ENCODE data around the gene RNGTT. TPM values are rescaled to one million over a fixed set of nuclear protein-coding genes. Genes with fewer than 3 reads are reported as not detected.

RNGTT gene
- total and polyA plus RNA-seq, 8 donors, result 1.7 to 6.1 (median 2.9) TPM

DNA sequence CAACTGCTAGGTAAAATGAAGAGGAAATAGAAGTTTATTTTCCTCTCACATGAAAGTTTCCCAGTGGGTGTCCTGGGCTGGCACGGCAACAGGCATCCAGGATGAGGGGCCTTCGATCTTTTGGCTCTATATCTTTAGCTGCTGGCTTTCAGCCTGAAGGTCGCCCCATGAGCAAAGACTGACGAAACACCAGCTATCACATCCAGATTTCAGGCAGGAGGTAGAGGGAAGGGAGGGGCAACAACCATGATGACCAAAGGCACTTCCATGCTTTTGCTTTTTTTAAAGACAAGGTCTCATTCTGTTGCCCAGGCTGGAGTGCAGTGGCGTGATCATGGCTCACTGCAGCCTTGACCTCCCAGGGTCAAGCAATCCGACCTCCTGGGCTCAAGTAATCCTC is 387.9 kb downstream of the RNGTT start:
- WGBS, 2 donors, result 52 to 60% methylated on average over 6 of the region's 6 CpGs
- DNase-seq (no peak), ATAC-seq (no peak), FAIRE-seq (no peak)
- TF ChIP-seq, protein P1, sequence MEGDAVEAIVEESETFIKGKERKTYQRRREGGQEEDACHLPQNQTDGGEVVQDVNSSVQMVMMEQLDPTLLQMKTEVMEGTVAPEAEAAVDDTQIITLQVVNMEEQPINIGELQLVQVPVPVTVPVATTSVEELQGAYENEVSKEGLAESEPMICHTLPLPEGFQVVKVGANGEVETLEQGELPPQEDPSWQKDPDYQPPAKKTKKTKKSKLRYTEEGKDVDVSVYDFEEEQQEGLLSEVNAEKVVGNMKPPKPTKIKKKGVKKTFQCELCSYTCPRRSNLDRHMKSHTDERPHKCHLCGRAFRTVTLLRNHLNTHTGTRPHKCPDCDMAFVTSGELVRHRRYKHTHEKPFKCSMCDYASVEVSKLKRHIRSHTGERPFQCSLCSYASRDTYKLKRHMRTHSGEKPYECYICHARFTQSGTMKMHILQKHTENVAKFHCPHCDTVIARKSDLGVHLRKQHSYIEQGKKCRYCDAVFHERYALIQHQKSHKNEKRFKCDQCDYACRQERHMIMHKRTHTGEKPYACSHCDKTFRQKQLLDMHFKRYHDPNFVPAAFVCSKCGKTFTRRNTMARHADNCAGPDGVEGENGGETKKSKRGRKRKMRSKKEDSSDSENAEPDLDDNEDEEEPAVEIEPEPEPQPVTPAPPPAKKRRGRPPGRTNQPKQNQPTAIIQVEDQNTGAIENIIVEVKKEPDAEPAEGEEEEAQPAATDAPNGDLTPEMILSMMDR (IDR thresholded peaks at IDR 0.05), result no peak
- intact Hi-C loops (cut with DNase I), result no loop called here
- no peaks in the 10 kb centered on the region for H3K36me3 ChIP-seq
- no peaks in the 10 kb centered on the region for H3K9me3 ChIP-seq
- no peaks in the 10 kb centered on the region for H3K4me1 ChIP-seq
- no peak overlapping the region for H3K27ac ChIP-seq
- no peak overlapping the region for H3K4me3 ChIP-seq
- no peaks in the 10 kb centered on the region for H3K27me3 ChIP-seq

DNA sequence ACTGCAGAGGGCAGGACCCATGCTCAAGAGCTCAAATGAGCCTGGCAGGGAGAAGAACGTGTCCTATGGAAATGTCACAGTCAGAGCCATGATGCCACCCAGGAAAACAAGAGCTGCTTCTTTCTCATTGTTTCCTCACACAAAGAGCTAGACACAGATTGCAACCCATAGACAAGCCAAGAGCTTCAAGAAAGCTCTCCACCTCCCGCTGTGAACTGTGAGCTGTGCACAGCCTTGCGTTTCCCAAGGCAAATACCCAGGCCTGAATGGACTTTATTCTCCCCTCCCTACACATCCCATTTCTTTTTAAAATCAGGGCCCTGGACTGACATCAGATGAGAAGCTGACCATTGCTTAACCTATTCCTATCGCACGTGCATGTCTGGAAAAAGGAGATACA is 388.8 kb downstream of the RNGTT start:
- FAIRE-seq (no peak), ATAC-seq (no peak)

DNA sequence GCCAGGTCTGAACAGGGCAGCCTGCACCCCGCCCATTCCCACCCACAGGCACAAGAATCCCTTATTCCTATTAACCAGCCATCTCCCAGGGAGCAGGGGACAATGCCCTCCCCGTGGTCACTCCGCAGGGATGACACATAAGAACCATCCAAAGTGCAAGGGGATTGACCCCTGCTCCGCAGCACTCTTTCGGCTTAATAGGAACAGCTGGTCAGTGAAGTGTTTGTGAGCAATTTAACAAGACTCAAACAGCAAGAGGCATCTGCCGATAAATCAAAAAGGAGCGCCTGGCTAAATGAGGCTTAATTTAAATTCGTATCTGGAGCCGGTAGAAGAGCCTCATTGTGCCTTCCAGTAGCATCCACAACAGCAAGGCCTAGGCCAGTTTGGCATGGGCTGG is 389.4 kb downstream of the RNGTT start:
- intact Hi-C loops (cut with DNase I), result no loop called here
- FAIRE-seq, result no peak
- no peak overlapping the region for H3K4me3 ChIP-seq

More for the DNA sequence above, 388.8 kb downstream of the RNGTT start:
- TF ChIP-seq, protein P1 (IDR thresholded peaks at IDR 0.05), result no peak
- no peaks in the 10 kb centered on the region for H3K36me3 ChIP-seq
- H3K4me1 ChIP-seq, result no peaks in the 10 kb centered on the region
- intact Hi-C loops (cut with DNase I), result no loop called here
- H3K9me3 ChIP-seq, result no peaks in the 10 kb centered on the region
- no peak for DNase-seq
- H3K27ac ChIP-seq, result no peak overlapping the region
- WGBS, 2 donors, result 69 to 76% methylated on average over 5 of the region's 5 CpGs
- H3K4me3 ChIP-seq, result no peak overlapping the region
- no peaks in the 10 kb centered on the region for H3K27me3 ChIP-seq

DNA sequence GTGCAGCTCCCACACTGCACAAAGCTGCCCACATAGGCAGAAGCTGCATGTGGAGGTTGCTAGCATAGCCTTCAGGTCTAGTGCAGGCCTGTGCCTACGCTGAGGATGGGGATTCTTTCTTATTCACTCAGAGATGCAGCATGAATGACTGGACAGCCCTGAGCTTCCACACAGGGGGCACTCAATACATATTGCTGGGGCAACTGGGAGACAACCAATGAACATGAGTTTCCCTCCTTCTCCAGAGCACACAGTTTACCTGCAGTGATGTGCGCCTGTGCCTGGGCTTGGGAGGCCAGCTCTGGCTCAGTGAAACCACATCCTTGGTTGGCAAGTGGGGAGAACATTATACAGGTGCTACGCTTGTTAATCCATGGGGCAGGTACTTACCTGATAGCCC is 389.9 kb downstream of the RNGTT start:
- Histone ChIP-seq H3K9me3 (no peaks in the 10 kb centered on the region), H3K27ac (no peak overlapping the region), H3K36me3 (no peaks in the 10 kb centered on the region), H3K27me3 (no peaks in the 10 kb centered on the region), H3K4me3 (no peak overlapping the region), H3K4me1 (no peaks in the 10 kb centered on the region)
- DNase-seq, result no peak
- 54 to 72% methylated on average over 3 of the region's 3 CpGs for WGBS, 2 donors
- TF ChIP-seq, protein P1 (IDR thresholded peaks at IDR 0.05), result no peak
- no peak for ATAC-seq
- FAIRE-seq, result no peak
- intact Hi-C loops (cut with DNase I), result no loop called here

More for the DNA sequence above, 389.4 kb downstream of the RNGTT start:
- no peaks in the 10 kb centered on the region for H3K27me3 ChIP-seq
- no peak for DNase-seq
- no peaks in the 10 kb centered on the region for H3K9me3 ChIP-seq
- no peak for ATAC-seq
- 65 to 67% methylated on average over 9 of the region's 9 CpGs for WGBS, 2 donors
- H3K36me3 ChIP-seq, result no peaks in the 10 kb centered on the region
- no peak overlapping the region for H3K27ac ChIP-seq
- H3K4me1 ChIP-seq, result no peaks in the 10 kb centered on the region
- TF ChIP-seq, protein P1 (IDR thresholded peaks at IDR 0.05), result no peak

DNA sequence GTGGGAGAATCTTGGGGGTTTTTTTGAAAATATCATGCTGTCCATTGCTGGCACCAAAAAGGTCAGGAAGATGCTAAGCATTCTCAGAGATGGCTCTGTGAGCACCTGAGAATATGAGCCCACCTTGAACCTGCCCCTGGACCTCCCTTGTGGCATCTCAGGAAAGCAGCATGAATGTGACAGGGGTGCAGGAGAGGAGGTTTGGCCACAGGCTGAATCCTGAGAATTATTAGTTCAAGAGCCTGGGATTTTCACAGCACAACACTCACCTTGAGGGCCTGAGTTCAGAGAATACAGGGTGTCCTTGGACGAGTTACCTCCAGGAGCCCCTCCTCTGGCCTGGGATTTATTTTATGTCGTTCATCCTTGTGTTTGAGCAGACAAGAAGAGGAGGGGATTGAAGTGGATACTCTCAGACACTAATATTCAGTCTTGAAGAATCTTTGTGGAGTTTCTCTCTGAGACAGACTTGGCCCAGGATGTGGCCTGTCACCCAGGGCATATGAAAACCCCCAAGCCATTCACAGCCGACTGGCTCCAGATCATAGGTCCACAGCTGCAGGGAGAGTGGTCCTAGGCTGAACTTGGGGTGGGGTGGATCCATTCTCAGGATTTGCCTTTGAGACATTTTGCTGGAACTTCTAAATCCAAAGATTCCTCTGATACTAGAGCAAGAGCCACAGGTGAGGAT is 390.8 kb downstream of the RNGTT start:
- TF ChIP-seq, protein P1 (IDR thresholded peaks at IDR 0.05), result no peak
- DNase-seq (no peak), ATAC-seq (no peak), FAIRE-seq (no peak)
- Histone ChIP-seq H3K27me3 (no peaks in the 10 kb centered on the region), H3K4me3 (no peak overlapping the region), H3K27ac (no peak overlapping the region), H3K9me3 (no peaks in the 10 kb centered on the region), H3K36me3 (no peaks in the 10 kb centered on the region), H3K4me1 (no peaks in the 10 kb centered on the region)
- 24 to 37% methylated on average over 3 of the region's 3 CpGs for WGBS, 2 donors
- intact Hi-C loops (cut with DNase I), result no loop called here

Measured in pancreas (tissue), 10 donors.